ENCODE measurements around the gene ATP5F1A. TPM values are rescaled to one million over a fixed set of nuclear protein-coding genes. Genes with fewer than 3 reads are reported as not detected.

ATP5F1A gene
- total and polyA plus RNA-seq, 2 experiments from 2014 or later: 353 to 562 TPM

- Histone ChIP-seq H3K9me3 (ENCODE audit: low read depth) (no peaks in the 10 kb centered on the region), H3K27me3 (replicated peaks; ENCODE audit: insufficient read depth) (no peaks in the 10 kb centered on the region), H3K9me2 (ENCODE audit: insufficient read depth) (no peaks in the 10 kb centered on the region), H3K36me3 (ENCODE audit: low read depth) (no peaks in the 10 kb centered on the region), H3K9ac (no peak overlapping the region), H4K20me1 (ENCODE audit: insufficient read depth) (no peaks in the 10 kb centered on the region), H3K79me2 (ENCODE audit: insufficient read depth) (no peaks in the 10 kb centered on the region), H3K4me3 (no peak overlapping the region), H3F3A (ENCODE audit: insufficient read depth) (peaks cover 30% of the 10 kb centered on the region), H3K4me2 (ENCODE audit: unreplicated experiment) (no peak overlapping the region), H2AFZ (no peak overlapping the region), H3K27ac (no peak overlapping the region), H3K4me1 (ENCODE audit: insufficient read depth) (peaks cover 30% of the 10 kb centered on the region)
- DNase-seq: no peak
- in situ Hi-C loops (cut with MboI): no loop called here
- 92 to 95% methylated on average over 4 of the region's 4 CpGs for WGBS, 2 experiments (ENCODE audit: low coverage in 1 of 2, low lambda C conversion rate in 2 of 2, missing lambda C conversion rate in 2 of 2)
- TF ChIP-seq EZH2phosphoT487 (IDR thresholded peaks at IDR 0.05; ENCODE audit: insufficient read depth, low read depth) (no peak), EZH2 (IDR thresholded peaks at IDR 0.05; ENCODE audit: insufficient read depth, poor library complexity, severe bottlenecking) (no peak)
Observed at GRCh38 chr18:46055838-46056230, 42.3 kb downstream of the ATP5F1A start.

DNA sequence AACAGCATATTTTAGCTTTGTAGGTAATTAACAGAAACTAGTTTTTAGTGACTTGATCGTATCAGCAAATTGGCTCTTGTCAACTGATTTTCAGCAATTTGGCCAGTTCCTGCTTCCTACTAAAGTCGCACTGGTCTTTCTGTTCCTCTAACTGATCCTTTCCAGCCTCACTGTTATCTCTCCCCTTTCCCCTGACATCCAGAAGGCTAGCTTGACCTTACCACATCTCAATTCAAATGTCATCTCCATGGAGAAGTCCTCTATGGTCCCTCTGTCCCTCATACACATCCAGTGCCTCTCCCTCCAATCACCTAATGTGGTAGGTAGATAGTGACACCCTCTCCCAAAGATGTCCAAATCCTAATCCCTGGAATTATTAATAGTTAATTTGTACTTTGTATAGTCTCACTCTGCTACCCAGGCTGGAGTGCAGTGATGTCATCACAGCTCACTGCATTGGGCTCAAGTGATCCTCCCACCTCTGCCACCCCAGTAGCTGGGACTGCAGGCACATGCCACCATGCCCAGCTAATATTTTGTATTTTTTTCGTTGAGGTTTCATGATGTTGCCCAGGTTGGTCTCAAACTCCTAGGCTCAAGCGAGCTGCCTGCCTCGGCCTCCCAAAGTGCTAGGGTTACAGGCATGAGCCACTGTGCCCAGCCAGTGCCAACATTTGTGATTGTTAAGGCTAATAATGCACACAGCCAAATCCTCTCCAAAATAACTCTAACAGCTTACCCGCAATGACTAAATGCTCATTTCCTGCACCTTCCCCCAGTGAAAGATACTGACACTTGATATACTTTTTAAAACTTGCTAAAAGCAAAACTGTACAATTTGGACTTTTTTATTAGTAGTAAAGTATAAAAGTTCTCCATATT lies 42.9 kb downstream of the ATP5F1A start:
- Histone ChIP-seq H3K9me2 (ENCODE audit: insufficient read depth) (no peaks in the 10 kb centered on the region), H2AFZ (no peak overlapping the region), H3K9ac (no peak overlapping the region), H3K79me2 (ENCODE audit: insufficient read depth) (no peaks in the 10 kb centered on the region), H3F3A (ENCODE audit: insufficient read depth) (peaks cover 30% of the 10 kb centered on the region), H3K4me1 (ENCODE audit: insufficient read depth) (peaks cover 30% of the 10 kb centered on the region), H3K36me3 (ENCODE audit: low read depth) (no peaks in the 10 kb centered on the region), H3K27ac (no peak overlapping the region), H3K4me2 (ENCODE audit: unreplicated experiment) (no peak overlapping the region), H3K4me3 (no peak overlapping the region), H4K20me1 (ENCODE audit: insufficient read depth) (no peaks in the 10 kb centered on the region), H3K9me3 (ENCODE audit: low read depth) (no peaks in the 10 kb centered on the region), H3K27me3 (replicated peaks; ENCODE audit: insufficient read depth) (no peaks in the 10 kb centered on the region)
- TF ChIP-seq EZH2 (IDR thresholded peaks at IDR 0.05; ENCODE audit: insufficient read depth, poor library complexity, severe bottlenecking) (no peak), EZH2phosphoT487 (IDR thresholded peaks at IDR 0.05; ENCODE audit: insufficient read depth, low read depth) (no peak)
- in situ Hi-C loops (cut with MboI): no loop called here
- DNase-seq: no peak
- WGBS, 2 experiments (ENCODE audit: low coverage in 1 of 2, low lambda C conversion rate in 2 of 2, missing lambda C conversion rate in 2 of 2): 93% methylated on average over 6 of the region's 6 CpGs

DNA sequence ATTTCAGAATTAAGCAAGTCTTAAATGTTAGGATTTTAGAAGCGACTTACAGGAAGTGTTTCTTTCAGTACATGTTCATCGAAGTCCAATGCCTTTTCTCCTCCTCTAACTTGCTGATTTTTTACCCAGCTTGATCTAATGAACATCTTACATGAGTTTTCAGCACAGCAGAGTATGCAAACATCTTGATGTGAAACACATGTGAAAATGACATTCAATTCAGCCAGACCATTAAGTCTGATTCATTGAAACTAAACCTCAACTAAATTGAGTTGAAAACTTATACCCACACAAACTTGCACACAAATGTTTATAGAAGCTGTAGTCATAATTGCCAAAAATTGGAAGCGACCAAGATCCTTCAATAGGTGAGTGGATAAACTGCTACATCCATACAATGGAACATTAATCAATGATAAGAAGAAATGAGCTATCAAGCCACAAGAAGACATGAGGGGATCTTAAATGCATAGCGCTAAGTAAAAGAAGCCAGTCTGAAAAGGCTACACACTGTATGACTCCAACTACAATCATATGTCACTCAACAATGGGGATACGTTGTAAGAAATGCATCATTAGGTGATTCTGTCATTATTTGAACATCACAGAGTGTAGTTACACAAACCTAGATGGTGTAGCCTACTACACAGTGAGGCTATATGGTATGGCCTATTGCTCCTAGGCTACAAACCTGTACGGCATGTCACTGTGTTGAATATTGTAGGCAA lies 44.6 kb downstream of the ATP5F1A start:
- Histone ChIP-seq H3K36me3 (ENCODE audit: low read depth) (no peaks in the 10 kb centered on the region), H3K27ac (no peak overlapping the region), H3F3A (ENCODE audit: insufficient read depth) (peaks cover 30% of the 10 kb centered on the region), H4K20me1 (ENCODE audit: insufficient read depth) (no peaks in the 10 kb centered on the region), H2AFZ (no peak overlapping the region), H3K9ac (no peak overlapping the region), H3K4me3 (no peak overlapping the region), H3K27me3 (replicated peaks; ENCODE audit: insufficient read depth) (no peaks in the 10 kb centered on the region), H3K9me3 (ENCODE audit: low read depth) (no peaks in the 10 kb centered on the region), H3K4me1 (ENCODE audit: insufficient read depth) (peaks cover 30% of the 10 kb centered on the region), H3K79me2 (ENCODE audit: insufficient read depth) (no peaks in the 10 kb centered on the region), H3K9me2 (ENCODE audit: insufficient read depth) (no peaks in the 10 kb centered on the region), H3K4me2 (ENCODE audit: unreplicated experiment) (peak overlapping the region; percentile 22)
- in situ Hi-C loops (cut with MboI): no loop called here
- 55 to 58% methylated on average over 6 of the region's 6 CpGs for WGBS, 2 experiments (ENCODE audit: low coverage in 1 of 2, low lambda C conversion rate in 2 of 2, missing lambda C conversion rate in 2 of 2)
- no peak for TF ChIP-seq EZH2 (IDR thresholded peaks at IDR 0.05; ENCODE audit: insufficient read depth, poor library complexity, severe bottlenecking)
- no peak for TF ChIP-seq EZH2phosphoT487 (IDR thresholded peaks at IDR 0.05; ENCODE audit: insufficient read depth, low read depth)
- peak; percentile 42 for DNase-seq

DNA sequence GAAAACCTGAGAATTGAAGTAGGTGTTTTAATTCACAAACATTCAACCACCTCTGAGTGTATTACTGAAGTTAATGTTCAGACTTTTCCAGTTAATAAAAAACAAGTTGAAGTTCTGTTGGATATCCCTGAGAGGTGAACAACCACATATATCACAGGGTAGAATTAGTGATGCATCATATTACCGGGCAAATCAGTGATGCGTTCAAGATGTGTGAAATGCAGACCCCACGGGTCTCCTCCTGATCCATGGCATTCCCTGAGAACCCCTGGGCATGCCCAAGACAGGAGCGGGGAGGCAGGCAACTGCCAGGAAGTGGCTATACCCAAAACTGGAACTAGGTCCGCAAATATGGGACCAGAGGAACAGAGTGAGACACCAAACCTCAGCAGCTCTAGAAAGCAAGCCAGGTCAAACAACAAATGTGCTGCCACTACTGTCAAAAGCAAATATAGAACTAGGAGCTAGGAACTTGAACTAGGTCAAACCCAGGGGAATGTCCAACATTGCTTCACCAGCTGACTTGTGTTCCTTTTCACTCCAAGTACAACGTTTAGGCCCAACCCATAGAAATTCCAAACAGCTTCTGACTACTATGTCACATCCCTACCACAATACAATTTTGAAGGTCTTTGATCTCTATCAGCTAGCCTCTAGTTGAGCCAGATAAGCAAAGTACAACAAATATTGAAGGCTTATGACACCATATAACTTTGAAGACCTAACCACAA lies 46.2 kb downstream of the ATP5F1A start:
- H3K79me2 ChIP-seq (ENCODE audit: insufficient read depth): no peaks in the 10 kb centered on the region
- no peaks in the 10 kb centered on the region for H3K36me3 ChIP-seq (ENCODE audit: low read depth)
- no peaks in the 10 kb centered on the region for H3K9me3 ChIP-seq (ENCODE audit: low read depth)
- DNase-seq: peak; percentile 70
- in situ Hi-C loops (cut with MboI): no loop called here
- TF ChIP-seq EZH2 (IDR thresholded peaks at IDR 0.05; ENCODE audit: insufficient read depth, poor library complexity, severe bottlenecking) (no peak), EZH2phosphoT487 (IDR thresholded peaks at IDR 0.05; ENCODE audit: insufficient read depth, low read depth) (no peak)
- H3K27me3 ChIP-seq (replicated peaks; ENCODE audit: insufficient read depth): no peaks in the 10 kb centered on the region
- no peaks in the 10 kb centered on the region for H3K9me2 ChIP-seq (ENCODE audit: insufficient read depth)
- no peak overlapping the region for H3K4me3 ChIP-seq
- H3K4me1 ChIP-seq (ENCODE audit: insufficient read depth): peaks cover 30% of the 10 kb centered on the region
- H2AFZ ChIP-seq: no peak overlapping the region
- H3K27ac ChIP-seq: 0 out of 2 replicates have a peak overlapping the region, but pooled peaks have one; percentile 16
- no peak overlapping the region for H3K9ac ChIP-seq
- no peak overlapping the region for H3K4me2 ChIP-seq (ENCODE audit: unreplicated experiment)
- H4K20me1 ChIP-seq (ENCODE audit: insufficient read depth): no peaks in the 10 kb centered on the region
- WGBS, 2 experiments (ENCODE audit: low coverage in 1 of 2, low lambda C conversion rate in 2 of 2, missing lambda C conversion rate in 2 of 2): 77 to 83% methylated on average over 6 of the region's 6 CpGs
- peaks cover 30% of the 10 kb centered on the region for H3F3A ChIP-seq (ENCODE audit: insufficient read depth)
